ENCODE data around the gene LRP1B.
"Not testable (repeated sequence)": the region's sequence is repeated elsewhere in the genome, so short reads cannot be mapped to it uniquely, and the experiment has no call there.

The LRP1B gene

GRCh38 chr2:141182246-141182645, 948.6 kb downstream of the LRP1B start:
- H3K4me3 ChIP-seq (ENCODE audit: low read depth, low read length): no peak overlapping the region
- TF ChIP-seq, protein P1, sequence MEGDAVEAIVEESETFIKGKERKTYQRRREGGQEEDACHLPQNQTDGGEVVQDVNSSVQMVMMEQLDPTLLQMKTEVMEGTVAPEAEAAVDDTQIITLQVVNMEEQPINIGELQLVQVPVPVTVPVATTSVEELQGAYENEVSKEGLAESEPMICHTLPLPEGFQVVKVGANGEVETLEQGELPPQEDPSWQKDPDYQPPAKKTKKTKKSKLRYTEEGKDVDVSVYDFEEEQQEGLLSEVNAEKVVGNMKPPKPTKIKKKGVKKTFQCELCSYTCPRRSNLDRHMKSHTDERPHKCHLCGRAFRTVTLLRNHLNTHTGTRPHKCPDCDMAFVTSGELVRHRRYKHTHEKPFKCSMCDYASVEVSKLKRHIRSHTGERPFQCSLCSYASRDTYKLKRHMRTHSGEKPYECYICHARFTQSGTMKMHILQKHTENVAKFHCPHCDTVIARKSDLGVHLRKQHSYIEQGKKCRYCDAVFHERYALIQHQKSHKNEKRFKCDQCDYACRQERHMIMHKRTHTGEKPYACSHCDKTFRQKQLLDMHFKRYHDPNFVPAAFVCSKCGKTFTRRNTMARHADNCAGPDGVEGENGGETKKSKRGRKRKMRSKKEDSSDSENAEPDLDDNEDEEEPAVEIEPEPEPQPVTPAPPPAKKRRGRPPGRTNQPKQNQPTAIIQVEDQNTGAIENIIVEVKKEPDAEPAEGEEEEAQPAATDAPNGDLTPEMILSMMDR (IDR thresholded peaks at IDR 0.05; ENCODE audit: low read depth, low read length, missing control alignments): no peak
- no peak for DNase-seq (ENCODE audit: low read depth)

DNA sequence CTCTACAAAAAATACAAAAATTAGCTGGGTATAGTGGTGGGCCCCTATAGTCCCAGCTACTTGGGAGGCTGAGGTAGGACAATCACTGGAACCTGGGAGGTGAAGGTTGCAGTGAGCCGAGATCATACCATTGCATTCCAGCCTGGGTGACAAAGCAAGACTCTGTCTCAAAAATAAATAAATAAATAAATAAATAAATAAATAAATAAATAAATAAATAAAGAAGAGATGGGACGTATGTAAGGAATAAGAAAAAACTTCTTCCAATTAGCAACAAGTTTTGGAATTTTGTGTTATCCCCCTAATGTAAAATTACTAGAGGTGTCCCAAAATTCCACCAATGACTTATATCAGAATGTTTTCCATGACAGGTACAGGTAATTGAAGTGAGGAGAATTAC, 961.7 kb downstream of the LRP1B start:
- DNase-seq (ENCODE audit: low read depth); H3K4me3 ChIP-seq (ENCODE audit: low read depth, low read length): not testable (repeated sequence)

DNA sequence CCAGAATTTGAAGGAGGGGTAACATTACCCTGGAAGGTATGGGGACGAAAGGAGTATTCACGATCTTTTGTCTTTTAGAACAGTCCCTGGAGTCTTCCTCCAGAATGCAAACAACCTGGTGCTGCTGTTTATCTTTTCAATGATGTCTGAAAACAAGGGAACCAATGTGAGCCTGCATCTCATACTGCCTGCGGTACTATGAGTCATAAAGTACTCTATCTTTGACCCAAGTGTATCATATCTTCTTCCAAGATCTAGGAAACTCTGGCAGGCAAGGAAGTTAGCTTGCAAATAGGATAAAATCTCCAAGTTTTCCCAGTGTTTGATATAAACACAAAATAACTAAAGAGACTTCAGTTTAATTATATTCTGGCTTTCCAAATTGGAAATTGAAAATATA, 968.5 kb downstream of the LRP1B start:
- no peak overlapping the region for H3K4me3 ChIP-seq (ENCODE audit: low read depth, low read length)
- DNase-seq (ENCODE audit: low read depth): no peak
- TF ChIP-seq, protein P1 (IDR thresholded peaks at IDR 0.05; ENCODE audit: low read depth, low read length, missing control alignments): no peak

GRCh38 chr2:141151611-141152286, 979.1 kb downstream of the LRP1B start:
- TF ChIP-seq, protein P1 (IDR thresholded peaks at IDR 0.05; ENCODE audit: low read depth, low read length, missing control alignments): no peak
- DNase-seq (ENCODE audit: low read depth): no peak
- H3K4me3 ChIP-seq (ENCODE audit: low read depth, low read length): no peak overlapping the region

- TF ChIP-seq, protein P1 (IDR thresholded peaks at IDR 0.05; ENCODE audit: low read depth, low read length, missing control alignments): no peak
- DNase-seq (ENCODE audit: low read depth): no peak
- no peak overlapping the region for H3K4me3 ChIP-seq (ENCODE audit: low read depth, low read length)
Measured at GRCh38 chr2:141142025-141142424, 988.8 kb downstream of the LRP1B start.

GRCh38 chr2:141137122-141137693, 993.6 kb downstream of the LRP1B start:
- TF ChIP-seq, protein P1 (IDR thresholded peaks at IDR 0.05; ENCODE audit: low read depth, low read length, missing control alignments): no peak
- no peak overlapping the region for H3K4me3 ChIP-seq (ENCODE audit: low read depth, low read length)
- DNase-seq (ENCODE audit: low read depth): no peak

- no peak overlapping the region for H3K4me3 ChIP-seq (ENCODE audit: low read depth, low read length)
- DNase-seq (ENCODE audit: low read depth): no peak
- TF ChIP-seq, protein P1 (IDR thresholded peaks at IDR 0.05; ENCODE audit: low read depth, low read length, missing control alignments): no peak
Measured at GRCh38 chr2:141133883-141134282, 996.9 kb downstream of the LRP1B start.

All from GM12864 (cell line).